ENCODE measurements around the gene INPP5A. TPM values are rescaled to one million over a fixed set of nuclear protein-coding genes. Genes with fewer than 3 reads are reported as not detected.
A peak's percentile ranks its signal among the peaks of the same experiment; 100 is the strongest.

INPP5A gene
- total RNA-seq, 6 donors from 2014 or later: 28.6 to 81.7 (median 44.8) TPM

DNA sequence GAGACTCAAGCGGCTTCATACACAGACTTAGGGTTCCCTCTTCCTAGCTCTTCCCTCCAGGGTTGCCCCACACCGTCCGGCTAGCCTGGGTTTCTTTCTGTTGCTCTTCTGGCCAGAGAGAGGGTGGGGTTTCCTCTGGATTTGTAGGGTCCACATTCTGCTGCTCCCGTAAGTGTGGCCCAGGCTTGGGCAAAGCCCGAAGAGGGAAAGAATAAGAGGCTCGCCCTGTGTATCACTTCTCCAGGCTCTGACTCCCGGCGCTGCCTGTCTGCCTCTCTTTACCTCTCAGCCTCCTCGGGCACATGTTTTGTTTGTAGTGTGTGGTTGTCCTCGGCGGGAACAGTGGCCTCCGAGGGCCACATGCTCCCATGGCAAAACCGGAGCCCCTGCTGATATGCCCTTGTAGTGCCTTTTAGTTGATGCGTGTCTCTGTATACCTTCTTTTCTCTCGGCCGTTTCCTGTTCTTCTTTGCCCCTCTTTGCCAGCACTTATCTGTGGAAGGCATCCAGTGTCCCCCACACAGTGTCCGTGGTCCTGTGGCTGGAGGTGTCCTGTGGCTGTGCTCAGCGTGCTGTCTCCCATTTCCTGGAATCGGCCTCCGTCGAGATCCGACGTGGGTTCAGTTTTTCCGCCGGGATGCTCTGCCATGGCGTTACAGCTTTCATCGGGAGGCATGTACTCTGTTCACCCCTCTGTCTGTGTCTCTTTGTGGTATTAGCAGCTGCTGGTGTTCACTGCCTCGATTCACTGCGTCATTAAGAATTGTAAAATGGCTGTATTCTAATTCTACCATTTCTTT lies 102.9 kb downstream of the INPP5A start:
- DNase-seq (peak in 1 of 2 donors; percentile 17), ATAC-seq (ENCODE audit: low FRiP score in 2 of 2) (no peak)
- no peaks in the 10 kb centered on the region for H3K27me3 ChIP-seq
- peaks cover 0 to 3% (median 0%) of the 10 kb centered on the region in 4 donors for H3K36me3 ChIP-seq
- no peak overlapping the region for H3K27ac ChIP-seq
- H3K9me3 ChIP-seq: no peaks in the 10 kb centered on the region
- H3K4me3 ChIP-seq: no peak overlapping the region
- WGBS, 2 donors: 91 to 96% methylated on average over 25 to 29 of the region's 29 CpGs
- peaks cover 9 to 13% (median 10%) of the 10 kb centered on the region in 4 donors for H3K4me1 ChIP-seq
- TF ChIP-seq EP300 (IDR thresholded peaks at IDR 0.05) (no peak), POLR2AphosphoS5 (IDR thresholded peaks at IDR 0.05) (no peak), CTCF (IDR thresholded peaks at IDR 0.05) (no peak), POLR2A (IDR thresholded peaks at IDR 0.05) (no peak)

DNA sequence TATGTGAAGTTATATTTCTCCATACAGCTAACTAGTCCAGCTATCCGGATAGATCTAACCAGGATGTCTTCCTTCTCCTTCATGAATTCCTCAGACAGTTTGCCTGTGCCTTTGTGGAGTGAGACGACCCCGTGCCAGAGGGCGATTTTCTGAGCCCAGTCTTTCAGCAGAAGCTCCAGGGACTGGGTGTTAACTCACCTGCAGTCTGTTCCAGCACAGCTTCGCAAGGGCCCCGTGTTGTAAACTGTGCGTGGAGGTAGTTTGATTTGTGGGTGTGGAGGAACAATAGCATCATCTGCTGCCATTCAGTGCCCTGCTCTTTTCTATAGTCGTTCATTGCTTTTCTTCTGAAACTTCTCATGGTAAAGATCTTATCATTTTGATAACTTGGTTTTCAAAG lies 103.8 kb downstream of the INPP5A start:
- 85 to 87% methylated on average over 7 to 8 of the region's 8 CpGs for WGBS, 2 donors
- H3K9me3 ChIP-seq: no peaks in the 10 kb centered on the region
- H3K4me3 ChIP-seq: no peak overlapping the region
- H3K36me3 ChIP-seq: peaks cover 0 to 7% (median 2%) of the 10 kb centered on the region in 4 donors
- H3K27me3 ChIP-seq: no peaks in the 10 kb centered on the region
- TF ChIP-seq EP300 (IDR thresholded peaks at IDR 0.05) (no peak), CTCF (IDR thresholded peaks at IDR 0.05) (no peak), POLR2AphosphoS5 (IDR thresholded peaks at IDR 0.05) (no peak), POLR2A (IDR thresholded peaks at IDR 0.05) (no peak)
- H3K27ac ChIP-seq: no peak overlapping the region
- peaks cover 9 to 13% (median 10%) of the 10 kb centered on the region in 4 donors for H3K4me1 ChIP-seq
- ATAC-seq (ENCODE audit: low FRiP score in 2 of 2) (no peak), DNase-seq (no peak)

- no peaks in the 10 kb centered on the region for H3K27me3 ChIP-seq
- 88 to 91% methylated on average over 30 to 33 of the region's 33 CpGs for WGBS, 2 donors
These were observed 104.6 kb downstream of the INPP5A start for GRCh38 chr10:132641966-132642731.

GRCh38 chr10:132642732-132643008 lies 105.1 kb downstream of the INPP5A start:
- no peak for DNase-seq
- TF ChIP-seq POLR2AphosphoS5 (IDR thresholded peaks at IDR 0.05): no peak
- no peak for TF ChIP-seq CTCF (IDR thresholded peaks at IDR 0.05)
- TF ChIP-seq EP300 (IDR thresholded peaks at IDR 0.05): no peak
- no peak for TF ChIP-seq POLR2A (IDR thresholded peaks at IDR 0.05)

More at GRCh38 chr10:132641966-132642731, 104.6 kb downstream of the INPP5A start:
- Histone ChIP-seq H3K27ac (no peak overlapping the region), H3K4me1 (peaks cover 9 to 13% (median 10%) of the 10 kb centered on the region in 4 donors), H3K36me3 (peaks cover 0 to 13% (median 5%) of the 10 kb centered on the region in 4 donors), H3K9me3 (no peaks in the 10 kb centered on the region), H3K4me3 (no peak overlapping the region)
- ATAC-seq (ENCODE audit: low FRiP score in 2 of 2): no peak
- TF ChIP-seq POLR2AphosphoS5 (IDR thresholded peaks at IDR 0.05) (no peak), CTCF (IDR thresholded peaks at IDR 0.05) (no peak), POLR2A (IDR thresholded peaks at IDR 0.05) (no peak), EP300 (IDR thresholded peaks at IDR 0.05) (no peak)
- peak in 1 of 2 donors; percentile 16 for DNase-seq

More at GRCh38 chr10:132642732-132643008, 105.1 kb downstream of the INPP5A start:
- Histone ChIP-seq H3K36me3 (peaks cover 0 to 17% (median 5%) of the 10 kb centered on the region in 4 donors), H3K27ac (no peak overlapping the region), H3K9me3 (no peaks in the 10 kb centered on the region), H3K4me3 (no peak overlapping the region), H3K4me1 (peaks cover 5 to 8% (median 6%) of the 10 kb centered on the region in 4 donors), H3K27me3 (no peaks in the 10 kb centered on the region)
- no peak for ATAC-seq (ENCODE audit: low FRiP score in 2 of 2)
- 90 to 91% methylated on average over 11 of the region's 11 CpGs for whole genome bisulfite sequencing, 2 donors

Measured in upper lobe of left lung (tissue), 6 donors.